Mesenchymal stem cell (in vitro differentiated cells and primary cell): Measurements from ENCODE around the gene CTDSPL2.
"Not testable (repeated sequence)": the region's sequence is repeated elsewhere in the genome, so short reads cannot be mapped to it uniquely, and the experiment has no call there.

Experiments
- DNase-seq: peaks from one replicate; pipeline ENCODE4 v3.0.0-alpha.2; 2013
- H2AFZ ChIP-seq: one replicate; pipeline ENCODE4 v1.6.1; 2013; ENCODE audit warnings: low read depth, mild to moderate bottlenecking, control low read depth, inconsistent platforms, low read length, moderate library complexity
- H2AK5ac ChIP-seq: 2 replicates; pipeline ENCODE4 v1.6.1; 2013; ENCODE audit warnings: low read length, moderate library complexity, mild to moderate bottlenecking, inconsistent platforms; ENCODE audit not compliant: severe bottlenecking
- H2BK120ac ChIP-seq: one replicate; pipeline ENCODE4 v1.6.1; 2013; ENCODE audit warnings: low read depth, mild to moderate bottlenecking, inconsistent platforms, low read length, moderate library complexity
- H2BK12ac ChIP-seq, 2 experiments: one replicate each; pipeline ENCODE4 v1.6.1; 2013; ENCODE audit warnings: inconsistent platforms in 2 of 2, low read length in 2 of 2, mild to moderate bottlenecking in 2 of 2, moderate library complexity in 2 of 2, control low read depth in 1 of 2
- H2BK15ac ChIP-seq: one replicate; pipeline ENCODE4 v1.6.1; 2013; ENCODE audit warnings: mild to moderate bottlenecking, low read depth, inconsistent platforms; ENCODE audit not compliant: poor library complexity, severe bottlenecking
- H2BK5ac ChIP-seq: 2 replicates; pipeline ENCODE4 v1.6.1; 2013; ENCODE audit warnings: low read depth, mild to moderate bottlenecking, low read length, control low read depth, inconsistent platforms; ENCODE audit not compliant: poor library complexity, severe bottlenecking
- H3K14ac ChIP-seq, 2 experiments: one replicate each; pipeline ENCODE4 v1.6.1; 2013; ENCODE audit warnings: inconsistent platforms in 2 of 2, low read length in 2 of 2, control low read depth in 1 of 2, mild to moderate bottlenecking in 1 of 2, moderate library complexity in 1 of 2
- H3K18ac ChIP-seq, 2 experiments: one replicate each; pipeline ENCODE4 v1.6.1; 2013; ENCODE audit warnings: inconsistent platforms in 2 of 2, low read length in 2 of 2, control low read depth in 1 of 2, low read depth in 1 of 2, mild to moderate bottlenecking in 1 of 2
- H3K23ac ChIP-seq, 2 experiments: one replicate each; pipeline ENCODE4 v1.6.1; 2013; ENCODE audit warnings: inconsistent platforms in 2 of 2, low read length in 2 of 2, mild to moderate bottlenecking in 2 of 2, moderate library complexity in 2 of 2, control low read depth in 1 of 2
- H3K27ac ChIP-seq: 2 replicates; pipeline ENCODE4 v1.5.1; 2013; ENCODE audit warnings: mild to moderate bottlenecking, moderate library complexity, low read length, control low read depth, inconsistent platforms; ENCODE audit not compliant: poor library complexity, severe bottlenecking
- H3K27me3 ChIP-seq, 2 experiments: 2 replicates each; pipeline versions ENCODE4 v1.6.1 to v1.7.0; 2013; ENCODE audit warnings: low read length in 2 of 2, mild to moderate bottlenecking in 2 of 2, moderate library complexity in 2 of 2, control low read depth in 1 of 2, inconsistent platforms in 1 of 2; ENCODE audit not compliant: control insufficient read depth in 1 of 2, insufficient read depth in 1 of 2
- H3K36me3 ChIP-seq, 2 experiments: 2 replicates each; pipeline versions ENCODE4 v1.6.1 to v1.7.0; 2013; ENCODE audit warnings: low read length in 2 of 2, control low read depth in 1 of 2, inconsistent platforms in 1 of 2, low read depth in 1 of 2, mild to moderate bottlenecking in 1 of 2; ENCODE audit not compliant: insufficient read depth in 2 of 2, control insufficient read depth in 1 of 2
- H3K4ac ChIP-seq, 2 experiments: one replicate each; pipeline ENCODE4 v1.6.1; 2013; ENCODE audit warnings: inconsistent platforms in 2 of 2, low read length in 2 of 2, mild to moderate bottlenecking in 2 of 2, moderate library complexity in 2 of 2, control low read depth in 1 of 2, low read depth in 1 of 2
- H3K4me1 ChIP-seq: 2 replicates; pipeline ENCODE4 v1.6.1; 2013; ENCODE audit warnings: low read depth, low read length, control low read depth; ENCODE audit not compliant: control insufficient read depth, insufficient read depth
- H3K4me2 ChIP-seq: 2 replicates; pipeline ENCODE4 v1.6.1; 2013; ENCODE audit warnings: low read length, mild to moderate bottlenecking, inconsistent platforms; ENCODE audit not compliant: poor library complexity, severe bottlenecking
- H3K4me3 ChIP-seq, 2 experiments: 2 replicates each; pipeline versions ENCODE4 v1.5.1 to v1.7.0; 2013; ENCODE audit warnings: low read length in 2 of 2, mild to moderate bottlenecking in 2 of 2, control low read depth in 1 of 2, low read depth in 1 of 2; ENCODE audit not compliant: insufficient read depth in 1 of 2
- H3K79me1 ChIP-seq: replicated peaks from 2 replicates; pipeline ENCODE4 v1.6.1; 2013; ENCODE audit warnings: mild to moderate bottlenecking, control low read depth, low read length, inconsistent platforms; ENCODE audit not compliant: poor library complexity, severe bottlenecking
- H3K9ac ChIP-seq: 2 replicates; pipeline ENCODE4 v1.7.0; 2013; ENCODE audit warnings: mild to moderate bottlenecking, low read length, moderate library complexity
- H3K9me3 ChIP-seq: 2 replicates; pipeline ENCODE4 v1.7.0; 2013; ENCODE audit warnings: mild to moderate bottlenecking, low read length; ENCODE audit not compliant: control insufficient read depth
- H4K8ac ChIP-seq: one replicate; pipeline ENCODE4 v1.6.1; 2013; ENCODE audit warnings: inconsistent platforms, mild to moderate bottlenecking, low read length, moderate library complexity
- H4K91ac ChIP-seq: one replicate; pipeline ENCODE4 v1.6.1; 2013; ENCODE audit warnings: mild to moderate bottlenecking, low read length, inconsistent platforms
- WGBS: methylation state at CpG from one replicate; pipeline ENCODE4 v1.1.7; 2013; ENCODE audit warnings: mixed read lengths; 5-methylcytosine and 5-hydroxymethylcytosine counted together

The CTDSPL2 gene

GRCh38 chr15:44544745-44545144 lies 117.3 kb downstream of the CTDSPL2 start:
- WGBS: 90% methylated on average over 4 of the region's 5 CpGs
- H2BK15ac ChIP-seq, H3K4me1 ChIP-seq, H3K4me3 ChIP-seq, H2BK120ac ChIP-seq, H2BK5ac ChIP-seq, H3K27ac ChIP-seq, H3K27me3 ChIP-seq, H3K9ac ChIP-seq, H3K18ac ChIP-seq, H2AFZ ChIP-seq, H2BK12ac ChIP-seq, H3K14ac ChIP-seq, H3K79me1 ChIP-seq, H2AK5ac ChIP-seq, H3K4ac ChIP-seq, H4K8ac ChIP-seq, DNase-seq, H3K9me3 ChIP-seq, H3K4me2 ChIP-seq, H4K91ac ChIP-seq, H3K23ac ChIP-seq: not testable (repeated sequence)
- peaks cover 10 to 35% of the 10 kb centered on the region in 2 experiments for H3K36me3 ChIP-seq

GRCh38 chr15:44545913-44546802 lies 118.7 kb downstream of the CTDSPL2 start:
- no peak overlapping the region for H3K4ac ChIP-seq
- no peak overlapping the region for H4K8ac ChIP-seq
- no peaks in the 10 kb centered on the region for H3K9me3 ChIP-seq
- H3K4me3 ChIP-seq: no peak overlapping the region
- no peak overlapping the region for H3K18ac ChIP-seq
- H3K36me3 ChIP-seq: peaks cover 6 to 32% of the 10 kb centered on the region in 2 experiments
- 91% methylated on average over 4 of the region's 5 CpGs for WGBS
- no peak overlapping the region for H2BK5ac ChIP-seq
- no peak overlapping the region for H3K14ac ChIP-seq
- H2AK5ac ChIP-seq: no peak overlapping the region
- peak; percentile 71 for DNase-seq
- H2AFZ ChIP-seq: no peak overlapping the region
- H3K27ac ChIP-seq: no peak overlapping the region
- H2BK120ac ChIP-seq: no peak overlapping the region
- no peak overlapping the region for H3K23ac ChIP-seq
- no peaks in the 10 kb centered on the region for H3K79me1 ChIP-seq
- H3K9ac ChIP-seq: peak overlapping the region; percentile 52
- H3K4me2 ChIP-seq: no peak overlapping the region
- peaks cover 3% of the 10 kb centered on the region for H3K4me1 ChIP-seq
- no peak overlapping the region for H2BK12ac ChIP-seq
- no peak overlapping the region for H2BK15ac ChIP-seq
- no peaks in the 10 kb centered on the region for H3K27me3 ChIP-seq
- H4K91ac ChIP-seq: no peak overlapping the region

- H3K9ac ChIP-seq, H3K4ac ChIP-seq, H3K9me3 ChIP-seq, H3K18ac ChIP-seq, H2BK15ac ChIP-seq, H3K14ac ChIP-seq, H4K91ac ChIP-seq, H3K4me3 ChIP-seq, H2AK5ac ChIP-seq, H3K27ac ChIP-seq, H3K27me3 ChIP-seq, H3K23ac ChIP-seq, H2BK12ac ChIP-seq, H2BK120ac ChIP-seq, H3K79me1 ChIP-seq, H2AFZ ChIP-seq, DNase-seq, H2BK5ac ChIP-seq, H4K8ac ChIP-seq, H3K4me1 ChIP-seq, H3K4me2 ChIP-seq: not testable (repeated sequence)
- H3K36me3 ChIP-seq: peaks cover 24 to 46% of the 10 kb centered on the region in 2 experiments
- over 99% methylated on average over 7 of the region's 9 CpGs for WGBS
Measured at GRCh38 chr15:44549152-44549551, 121.7 kb downstream of the CTDSPL2 start.

- H3K4ac ChIP-seq: no peak overlapping the region
- no peak overlapping the region for H2AK5ac ChIP-seq
- no CpG with 5 or more reads among the region's 3 CpGs for WGBS
- H3K9me3 ChIP-seq: no peaks in the 10 kb centered on the region
- H3K14ac ChIP-seq: no peak overlapping the region
- no peak overlapping the region for H3K27ac ChIP-seq
- peaks cover 6% of the 10 kb centered on the region for H3K4me1 ChIP-seq
- H3K9ac ChIP-seq: peak overlapping the region; percentile 54
- no peak overlapping the region for H2BK15ac ChIP-seq
- no peak overlapping the region for H2AFZ ChIP-seq
- peaks cover 2% of the 10 kb centered on the region for H3K79me1 ChIP-seq
- H2BK120ac ChIP-seq: no peak overlapping the region
- peaks cover 27 to 55% of the 10 kb centered on the region in 2 experiments for H3K36me3 ChIP-seq
- H2BK5ac ChIP-seq: no peak overlapping the region
- no peak overlapping the region for H3K4me2 ChIP-seq
- H4K91ac ChIP-seq: no peak overlapping the region
- no peak overlapping the region for H4K8ac ChIP-seq
- H3K23ac ChIP-seq: no peak overlapping the region
- no peak overlapping the region for H3K18ac ChIP-seq
- H3K4me3 ChIP-seq: no peak overlapping the region
- H2BK12ac ChIP-seq: no peak overlapping the region
- DNase-seq: peak; percentile 44
- no peaks in the 10 kb centered on the region for H3K27me3 ChIP-seq
Measured at GRCh38 chr15:44550256-44550655, 122.8 kb downstream of the CTDSPL2 start.
